HL-60/S4 (cell line): ENCODE measurements around the gene HESX1.

ENCODE experiments used
- in situ Hi-C: fragments of 300-500 bp; cut with MboI; formaldehyde crosslinking; loops from 2 replicates; pipeline ENCODE4 v1.14.3; 2022; ENCODE audit warnings: low sequenced_read_pairs

Gene HESX1

GRCh38 chr3:57199895-57200297 is at the start of gene HESX1:
TSS of gene HESX1 (minus strand) at chr3:57199978. CDS start at chr3:57199918, 60 bp downstream.
- in situ Hi-C loops: no loop called here

GRCh38 chr3:57244946-57245345 is 45.2 kb upstream of the HESX1 start:
- in situ Hi-C loops: no loop called here

- in situ Hi-C loops: no loop called here
Observed at GRCh38 chr3:57234613-57235575, 35.1 kb upstream of the HESX1 start.

- in situ Hi-C loops: no loop called here
Observed at GRCh38 chr3:57233799-57234198, 34.0 kb upstream of the HESX1 start.

GRCh38 chr3:57230006-57230405 is 30.2 kb upstream of the HESX1 start:
- in situ Hi-C loops: no loop called here

GRCh38 chr3:57227930-57228751 is 28.4 kb upstream of the HESX1 start:
- in situ Hi-C loops: no loop called here

- in situ Hi-C loops: no loop called here
Observed at GRCh38 chr3:57227204-57227929, 27.6 kb upstream of the HESX1 start, which contains the start of gene APPL1. TSS of gene APPL1 (plus strand) at chr3:57227729. CDS start at chr3:57227884, 155 bp downstream.

GRCh38 chr3:57226176-57226575 is 26.4 kb upstream of the HESX1 start:
- in situ Hi-C loops: no loop called here

GRCh38 chr3:57224856-57225255 is 25.1 kb upstream of the HESX1 start:
- in situ Hi-C loops: no loop called here

GRCh38 chr3:57221883-57222282 is 22.1 kb upstream of the HESX1 start:
- in situ Hi-C loops: no loop called here

GRCh38 chr3:57206423-57206822 is 6.6 kb upstream of the HESX1 start:
- in situ Hi-C loops: no loop called here

- in situ Hi-C loops: no loop called here
Observed at GRCh38 chr3:57194641-57195040, 5.1 kb downstream of the HESX1 start.

GRCh38 chr3:57192028-57192427 is 7.8 kb downstream of the HESX1 start:
- in situ Hi-C loops: no loop called here

- in situ Hi-C loops: no loop called here
Observed at GRCh38 chr3:57184526-57184925, 15.3 kb downstream of the HESX1 start.

- in situ Hi-C loops: no loop called here
Observed at GRCh38 chr3:57179580-57180410, 20.0 kb downstream of the HESX1 start.

GRCh38 chr3:57176045-57176444 is 23.7 kb downstream of the HESX1 start:
- in situ Hi-C loops: no loop called here

GRCh38 chr3:57173687-57174086 is 26.1 kb downstream of the HESX1 start:
- in situ Hi-C loops: no loop called here

- in situ Hi-C loops: no loop called here
Observed at GRCh38 chr3:57170946-57171345, 28.8 kb downstream of the HESX1 start.

GRCh38 chr3:57169872-57170623 is 29.7 kb downstream of the HESX1 start:
- in situ Hi-C loops: no loop called here
